OCI-LY3 (cell line): ENCODE data around the gene ATXN7L3B.

Experiments used
- EZH2phosphoT487 ChIP-seq: fragments of 200-600 bp; shearing (Covaris generic); IDR thresholded peaks from 2 replicates; pipeline ENCODE4 v1.6.1; 2018; ENCODE audit warnings: antibody characterized with exemption, mixed run types, low read depth
- TF ChIP-seq, protein P1 (sequence below): fragments of 200-600, 300-600 bp; sonication (generic); IDR thresholded peaks from 2 replicates; pipeline ENCODE4 v1.5.1; 2014; ENCODE audit warnings: antibody characterized with exemption, low read length, low read depth

DNA sequence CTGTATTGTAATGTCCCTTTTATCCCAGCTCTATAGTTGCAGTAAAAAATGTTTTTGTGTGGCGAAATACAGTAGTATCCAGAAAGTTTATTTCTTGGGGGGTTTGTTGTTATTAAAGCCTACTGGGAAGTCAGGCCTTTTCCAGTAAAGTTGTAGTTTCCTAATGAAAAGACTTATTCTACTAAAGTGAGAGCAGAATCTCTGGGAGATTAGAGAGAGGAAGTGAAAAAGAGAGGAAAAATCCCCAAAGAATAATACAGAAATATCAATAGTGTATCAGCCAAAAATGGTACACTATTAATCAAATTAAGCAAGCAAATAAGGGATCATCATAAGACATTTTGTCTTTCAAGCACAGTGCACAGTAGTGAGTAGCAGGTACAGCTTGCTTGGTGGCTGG lies 46.3 kb upstream of the ATXN7L3B start:
- TF ChIP-seq, protein P1, sequence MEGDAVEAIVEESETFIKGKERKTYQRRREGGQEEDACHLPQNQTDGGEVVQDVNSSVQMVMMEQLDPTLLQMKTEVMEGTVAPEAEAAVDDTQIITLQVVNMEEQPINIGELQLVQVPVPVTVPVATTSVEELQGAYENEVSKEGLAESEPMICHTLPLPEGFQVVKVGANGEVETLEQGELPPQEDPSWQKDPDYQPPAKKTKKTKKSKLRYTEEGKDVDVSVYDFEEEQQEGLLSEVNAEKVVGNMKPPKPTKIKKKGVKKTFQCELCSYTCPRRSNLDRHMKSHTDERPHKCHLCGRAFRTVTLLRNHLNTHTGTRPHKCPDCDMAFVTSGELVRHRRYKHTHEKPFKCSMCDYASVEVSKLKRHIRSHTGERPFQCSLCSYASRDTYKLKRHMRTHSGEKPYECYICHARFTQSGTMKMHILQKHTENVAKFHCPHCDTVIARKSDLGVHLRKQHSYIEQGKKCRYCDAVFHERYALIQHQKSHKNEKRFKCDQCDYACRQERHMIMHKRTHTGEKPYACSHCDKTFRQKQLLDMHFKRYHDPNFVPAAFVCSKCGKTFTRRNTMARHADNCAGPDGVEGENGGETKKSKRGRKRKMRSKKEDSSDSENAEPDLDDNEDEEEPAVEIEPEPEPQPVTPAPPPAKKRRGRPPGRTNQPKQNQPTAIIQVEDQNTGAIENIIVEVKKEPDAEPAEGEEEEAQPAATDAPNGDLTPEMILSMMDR: no peak
- TF ChIP-seq EZH2phosphoT487: no peak
